Right renal cortex interstitium (tissue), 3 donors: Measurements from ENCODE around the gene PLXNA3. TPM values are rescaled to one million over a fixed set of nuclear protein-coding genes. Genes with fewer than 3 reads are reported as not detected.

Source experiments
- DNase-seq, 3 donors: peaks; one replicate each; pipeline ENCODE4 v3.0.0-alpha.2; 2013; ENCODE audit warnings: low read depth in 3 of 3, low spot score in 2 of 3
- polyA plus RNA-seq, 3 donors: library from polyadenylated mRNA; unstranded; fragments of 120-200 nt; gene quantifications; one replicate each; pipeline ENCODE4 v1.2.1, GENCODE V29; 2013; ENCODE audit not compliant: insufficient read length in 3 of 3

Gene PLXNA3
- polyA plus RNA-seq, 3 donors = 33.5 to 40.7 (median 38.1) TPM

DNA sequence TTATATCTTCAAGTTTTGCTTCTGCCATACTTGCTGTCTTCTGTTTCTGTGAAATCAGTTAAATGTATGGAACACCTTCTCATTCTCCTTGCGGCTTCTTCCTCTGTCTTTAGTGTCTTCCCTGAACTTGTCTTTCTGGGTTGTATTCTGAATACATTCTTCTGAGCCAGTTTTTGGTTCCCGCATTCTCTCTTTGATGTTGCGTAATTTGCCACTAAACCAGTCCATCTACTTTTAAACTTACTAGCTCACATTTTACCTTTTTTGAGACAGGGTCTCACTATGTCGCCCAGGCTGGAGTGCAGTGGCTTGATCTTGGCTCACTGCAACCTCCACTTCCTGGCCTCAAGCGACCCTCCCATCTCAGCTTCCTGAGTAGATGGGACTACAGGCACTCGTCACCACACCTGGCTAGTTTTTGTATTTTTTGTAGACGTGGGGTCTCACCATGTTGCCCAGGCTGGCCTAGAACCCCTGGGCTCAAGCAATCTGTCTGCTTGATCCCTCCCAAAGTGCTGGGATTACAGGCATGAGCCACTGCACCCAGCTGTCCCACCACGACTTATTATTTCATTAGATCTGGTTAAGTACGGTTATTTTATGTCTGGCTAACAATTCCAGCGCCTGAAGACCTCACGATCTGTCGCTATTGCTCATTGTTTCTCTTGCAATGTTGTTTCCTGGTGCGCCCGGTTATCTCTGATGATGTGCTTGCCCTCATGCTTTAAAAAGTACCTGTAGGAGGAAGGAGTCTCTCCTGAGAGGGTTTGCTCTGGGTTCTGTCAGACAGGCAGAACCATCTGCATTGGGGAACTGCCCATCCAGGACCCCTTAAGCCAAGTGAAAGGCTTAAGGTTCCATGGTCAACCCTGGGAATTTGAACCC is 67.8 kb downstream of the PLXNA3 start:
- no peak for DNase-seq

DNA sequence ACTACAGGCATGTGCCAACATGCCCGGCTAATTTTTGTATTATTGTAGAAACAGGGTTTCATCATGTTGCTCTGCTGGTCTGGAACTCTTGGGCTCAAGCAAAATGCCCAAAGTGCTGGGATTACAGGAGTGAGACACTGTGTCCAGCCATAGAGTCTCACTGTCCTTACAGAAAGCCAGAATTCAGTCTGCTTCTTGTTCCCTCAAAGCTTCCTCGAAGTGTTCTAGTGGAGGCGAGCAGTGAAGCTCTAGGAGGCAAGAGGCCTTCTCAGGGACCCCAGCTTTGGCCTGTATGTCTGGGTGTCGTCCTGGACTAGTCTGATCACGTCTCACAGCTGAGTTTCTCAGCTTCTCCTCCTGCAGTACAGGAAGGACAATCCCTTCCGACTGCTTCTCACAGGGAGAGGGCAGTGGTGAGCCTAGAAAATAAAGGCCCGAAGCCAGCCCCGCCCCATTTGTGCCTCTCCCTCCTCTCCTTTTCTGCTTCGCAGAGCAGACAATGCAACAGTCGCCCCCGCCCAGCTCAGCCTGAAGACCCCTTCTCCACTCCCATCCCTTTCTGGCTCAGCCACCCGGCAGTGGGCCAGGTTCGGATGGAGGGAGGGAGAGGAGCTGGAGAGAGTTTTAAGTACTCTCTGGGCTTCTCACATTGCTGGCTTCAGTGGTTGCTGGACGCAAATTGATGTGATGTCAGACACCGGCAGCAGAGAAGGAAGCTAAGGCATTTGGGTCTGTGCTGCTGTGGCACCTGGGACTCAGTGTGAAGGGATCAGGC is 69.0 kb downstream of the PLXNA3 start:
- DNase-seq = peak; percentile 57 to 64 (median 58)

Other genes starting within 250 kb of the PLXNA3 start
- not detected for gene OPN1MW2, start 238.5 kb upstream of the PLXNA3 start, polyA plus RNA-seq
- gene OPN1MW3, start 200.7 kb upstream of the PLXNA3 start, polyA plus RNA-seq = not detected
- not detected for gene TEX28, start 163.2 kb upstream of the PLXNA3 start, polyA plus RNA-seq
- under 1 TPM; 0.28 to 0.76 (median 0.45) TPM for gene TKTL1, start 162.5 kb upstream of the PLXNA3 start, polyA plus RNA-seq
- gene FLNA, start 83.6 kb upstream of the PLXNA3 start, polyA plus RNA-seq = 100 to 1,000 TPM; 393 to 423 (median 399) TPM
- gene EMD, start 79.0 kb upstream of the PLXNA3 start, polyA plus RNA-seq = 10 to 100 TPM; 64.7 to 67.6 (median 66.3) TPM
- gene RPL10, start 59.9 kb upstream of the PLXNA3 start, polyA plus RNA-seq = 1,000 to 10,000 TPM; 2,793 to 3,161 (median 3,142) TPM
- gene DNASE1L1, start 49.0 kb upstream of the PLXNA3 start, polyA plus RNA-seq = 10 to 100 TPM; 11.3 to 14.0 (median 11.4) TPM
- 10 to 100 TPM; 26.1 to 30.1 (median 28.7) TPM for gene TAFAZZIN, start 46.7 kb upstream of the PLXNA3 start, polyA plus RNA-seq
- 100 to 1,000 TPM; 136 to 162 (median 151) TPM for gene ATP6AP1, start 29.6 kb upstream of the PLXNA3 start, polyA plus RNA-seq
- gene GDI1, start 21.1 kb upstream of the PLXNA3 start, polyA plus RNA-seq = 100 to 1,000 TPM; 106 to 109 (median 107) TPM
- gene FAM50A, start 14.1 kb upstream of the PLXNA3 start, polyA plus RNA-seq = 10 to 100 TPM; 51.3 to 58.1 (median 55.9) TPM
- gene LAGE3, start 21.0 kb downstream of the PLXNA3 start, polyA plus RNA-seq = 10 to 100 TPM in 2 of 3 donors, 1 to 10 TPM in 1; 9.7 to 12.0 (median 10.8) TPM
- gene UBL4A, start 28.3 kb downstream of the PLXNA3 start, polyA plus RNA-seq = 10 to 100 TPM; 25.6 to 29.3 (median 28.1) TPM
- gene SLC10A3, start 32.3 kb downstream of the PLXNA3 start, polyA plus RNA-seq = 10 to 100 TPM; 15.9 to 18.3 (median 15.9) TPM
- 10 to 100 TPM; 24.3 to 29.3 (median 28.0) TPM for gene FAM3A, start 58.0 kb downstream of the PLXNA3 start, polyA plus RNA-seq
- 10 to 100 TPM; 37.7 to 40.9 (median 39.4) TPM for gene G6PD, start 88.6 kb downstream of the PLXNA3 start, polyA plus RNA-seq
- gene IKBKG, start 89.3 kb downstream of the PLXNA3 start, polyA plus RNA-seq = 10 to 100 TPM; 11.1 to 17.9 (median 15.4) TPM
- not detected for gene CTAG1A, start 126.9 kb downstream of the PLXNA3 start, polyA plus RNA-seq
- not detected for gene CTAG1B, start 161.0 kb downstream of the PLXNA3 start, polyA plus RNA-seq
- gene CTAG2, start 195.3 kb downstream of the PLXNA3 start, polyA plus RNA-seq = not detected